ENCODE data around the gene MUTYH. TPM values are rescaled to one million over a fixed set of nuclear protein-coding genes. Genes with fewer than 3 reads are reported as not detected.
"Not testable (repeated sequence)": the region's sequence is repeated elsewhere in the genome, so short reads cannot be mapped to it uniquely, and the experiment has no call there.

The MUTYH gene
- total RNA-seq, 1 experiment from 2014 or later: 17.1 TPM

DNA sequence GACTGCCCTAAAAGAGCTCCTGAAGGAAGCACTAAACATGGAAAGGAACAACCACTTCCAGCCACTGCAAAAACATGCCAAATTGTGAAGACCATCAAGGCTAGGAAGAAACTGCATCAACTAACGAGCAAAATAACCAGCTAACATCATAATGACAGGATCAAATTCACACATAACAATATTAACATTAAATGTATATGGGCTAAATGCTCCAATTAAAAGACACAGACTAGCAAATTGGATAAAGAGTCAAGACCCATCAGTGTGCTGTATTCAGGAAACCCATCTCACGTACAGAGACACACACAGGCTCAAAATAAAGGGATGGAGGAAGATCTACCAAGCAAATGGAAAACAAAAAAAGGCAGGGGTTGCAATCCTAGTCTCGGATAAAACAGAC is 53.7 kb downstream of the MUTYH start:
- H3K27ac ChIP-seq; H3K36me3 ChIP-seq; H3K27me3 ChIP-seq; H3K9me3 ChIP-seq (replicated peaks); H3K4me1 ChIP-seq; DNase-seq; H3K4me3 ChIP-seq: not testable (repeated sequence)

DNA sequence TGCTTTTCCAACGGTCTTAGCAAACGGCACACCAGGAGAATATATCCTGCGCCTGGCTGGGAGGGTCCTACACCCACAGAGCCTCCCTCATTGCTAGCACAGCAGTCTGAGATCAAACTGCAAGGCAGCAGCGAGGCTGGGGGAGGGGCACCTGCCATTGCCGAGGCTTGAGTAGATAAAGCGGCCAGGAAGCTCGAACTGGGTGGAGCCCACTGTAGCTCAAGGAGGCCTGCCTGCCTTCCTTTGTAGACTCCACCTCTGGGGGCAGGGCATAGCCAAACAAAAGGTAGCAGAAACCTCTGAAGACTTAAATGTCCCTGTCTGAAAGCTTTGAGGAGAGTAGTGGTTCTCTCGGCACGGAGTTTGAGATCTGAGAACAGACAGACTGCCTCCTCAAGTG is 55.4 kb downstream of the MUTYH start:
- H3K36me3 ChIP-seq; H3K4me1 ChIP-seq; H3K27me3 ChIP-seq; DNase-seq; H3K27ac ChIP-seq; H3K9me3 ChIP-seq (replicated peaks); H3K4me3 ChIP-seq: not testable (repeated sequence)

DNA sequence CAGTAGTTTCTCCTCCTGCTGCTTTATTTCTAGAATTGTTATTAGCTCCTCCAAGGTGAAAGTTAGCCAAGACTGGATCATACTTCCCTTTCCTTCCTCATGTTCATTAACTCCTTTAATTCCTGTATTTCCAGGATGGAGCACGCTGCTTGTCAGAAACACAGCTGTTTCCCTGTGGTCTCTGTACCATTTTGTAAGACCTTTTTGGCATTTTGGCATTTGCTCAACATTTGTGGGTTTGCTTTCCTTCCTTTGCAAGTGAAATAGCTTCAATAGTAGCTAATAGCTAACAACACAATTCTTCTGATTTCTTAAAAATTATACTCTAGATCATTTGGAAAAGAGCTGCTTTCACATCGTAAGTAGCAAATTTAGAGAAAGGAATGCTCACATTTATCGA is 57.9 kb downstream of the MUTYH start:
- Histone ChIP-seq H3K4me3 (no peak overlapping the region), H3K27me3 (no peaks in the 10 kb centered on the region), H3K36me3 (no peaks in the 10 kb centered on the region), H3K9me3 (replicated peaks) (peaks cover 3% of the 10 kb centered on the region; the same call in 1 of the 2 replicates), H3K27ac (no peak overlapping the region), H3K4me1 (no peaks in the 10 kb centered on the region)
- DNase-seq: no peak

Other genes with a start within 250 kb of the MUTYH start
- 0.08 and 0.18 TPM in 2 replicates for gene ZSWIM5, start 133.8 kb downstream of the MUTYH start, total RNA-seq (2014; rRNA removed; shearing (Covaris generic))
- gene HPDL, start 13.5 kb downstream of the MUTYH start, total RNA-seq (2014; rRNA removed; shearing (Covaris generic)): not detected in 2 replicates
- gene TOE1, start 270 bp downstream of the MUTYH start, total RNA-seq (2014; rRNA removed; shearing (Covaris generic)): 28.7 and 30.0 TPM in 2 replicates
- gene TESK2, start 150.7 kb upstream of the MUTYH start, total RNA-seq (2014; rRNA removed; shearing (Covaris generic)): 4.3 and 6.2 TPM in 2 replicates
- 1.8 and 2.3 TPM in 2 replicates for gene CCDC163, start 159.6 kb upstream of the MUTYH start, total RNA-seq (2014; rRNA removed; shearing (Covaris generic))
- gene MMACHC, start 159.9 kb upstream of the MUTYH start, total RNA-seq (2014; rRNA removed; shearing (Covaris generic)): 9.9 and 10.9 TPM in 2 replicates
- 821 and 837 TPM in 2 replicates for gene PRDX1, start 181.4 kb upstream of the MUTYH start, total RNA-seq (2014; rRNA removed; shearing (Covaris generic))
- gene AKR1A1, start 210.4 kb upstream of the MUTYH start, total RNA-seq (2014; rRNA removed; shearing (Covaris generic)): 60.6 and 64.6 TPM in 2 replicates
- 365 and 437 TPM in 2 replicates for gene NASP, start 243.6 kb upstream of the MUTYH start, total RNA-seq (2014; rRNA removed; shearing (Covaris generic))